Breast epithelium (tissue), 3 donors: ENCODE results near the gene AP4S1.

Experiments
- POLR2A ChIP-seq: fragments of 450-650 bp; IDR thresholded peaks from one replicate; pipeline ENCODE4 v1.6.1; 2016; ENCODE audit warnings: antibody characterized with exemption, mild to moderate bottlenecking, moderate library complexity
- TF ChIP-seq, protein P1 (sequence below), 3 donors: fragments of 450-650 bp; IDR thresholded peaks; one replicate each; pipeline ENCODE4 v1.5.1; 2016 to 2017; ENCODE audit warnings: antibody characterized with exemption in 3 of 3, mild to moderate bottlenecking in 3 of 3, moderate library complexity in 3 of 3

DNA sequence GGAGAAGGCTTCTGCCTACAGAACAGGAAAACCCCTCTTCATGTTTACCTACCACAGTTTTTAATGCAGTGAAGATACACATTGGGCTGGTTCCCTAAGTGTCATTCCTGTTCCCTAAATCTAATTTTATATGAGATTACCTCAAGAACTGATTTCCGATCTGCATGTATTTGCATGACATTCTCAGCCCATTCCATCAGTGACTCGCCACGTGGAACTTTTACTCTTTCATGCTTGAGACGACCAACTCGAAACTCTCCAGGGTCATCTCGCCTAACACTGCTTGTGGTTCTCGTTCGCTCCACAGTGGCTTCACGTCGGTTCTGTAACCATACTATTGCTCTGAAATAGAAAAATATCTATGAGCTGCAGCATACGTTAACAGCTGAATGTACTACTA is 83.8 kb downstream of the AP4S1 start:
- TF ChIP-seq, protein P1, sequence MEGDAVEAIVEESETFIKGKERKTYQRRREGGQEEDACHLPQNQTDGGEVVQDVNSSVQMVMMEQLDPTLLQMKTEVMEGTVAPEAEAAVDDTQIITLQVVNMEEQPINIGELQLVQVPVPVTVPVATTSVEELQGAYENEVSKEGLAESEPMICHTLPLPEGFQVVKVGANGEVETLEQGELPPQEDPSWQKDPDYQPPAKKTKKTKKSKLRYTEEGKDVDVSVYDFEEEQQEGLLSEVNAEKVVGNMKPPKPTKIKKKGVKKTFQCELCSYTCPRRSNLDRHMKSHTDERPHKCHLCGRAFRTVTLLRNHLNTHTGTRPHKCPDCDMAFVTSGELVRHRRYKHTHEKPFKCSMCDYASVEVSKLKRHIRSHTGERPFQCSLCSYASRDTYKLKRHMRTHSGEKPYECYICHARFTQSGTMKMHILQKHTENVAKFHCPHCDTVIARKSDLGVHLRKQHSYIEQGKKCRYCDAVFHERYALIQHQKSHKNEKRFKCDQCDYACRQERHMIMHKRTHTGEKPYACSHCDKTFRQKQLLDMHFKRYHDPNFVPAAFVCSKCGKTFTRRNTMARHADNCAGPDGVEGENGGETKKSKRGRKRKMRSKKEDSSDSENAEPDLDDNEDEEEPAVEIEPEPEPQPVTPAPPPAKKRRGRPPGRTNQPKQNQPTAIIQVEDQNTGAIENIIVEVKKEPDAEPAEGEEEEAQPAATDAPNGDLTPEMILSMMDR (IDR thresholded peaks at IDR 0.05), result no peak
- TF ChIP-seq POLR2A, result no peak
